ENCODE measurements around the gene ACIN1. TPM values are rescaled to one million over a fixed set of nuclear protein-coding genes. Genes with fewer than 3 reads are reported as not detected.

Gene ACIN1
- total RNA-seq, 1 experiment from 2014 or later, result 171 TPM

DNA sequence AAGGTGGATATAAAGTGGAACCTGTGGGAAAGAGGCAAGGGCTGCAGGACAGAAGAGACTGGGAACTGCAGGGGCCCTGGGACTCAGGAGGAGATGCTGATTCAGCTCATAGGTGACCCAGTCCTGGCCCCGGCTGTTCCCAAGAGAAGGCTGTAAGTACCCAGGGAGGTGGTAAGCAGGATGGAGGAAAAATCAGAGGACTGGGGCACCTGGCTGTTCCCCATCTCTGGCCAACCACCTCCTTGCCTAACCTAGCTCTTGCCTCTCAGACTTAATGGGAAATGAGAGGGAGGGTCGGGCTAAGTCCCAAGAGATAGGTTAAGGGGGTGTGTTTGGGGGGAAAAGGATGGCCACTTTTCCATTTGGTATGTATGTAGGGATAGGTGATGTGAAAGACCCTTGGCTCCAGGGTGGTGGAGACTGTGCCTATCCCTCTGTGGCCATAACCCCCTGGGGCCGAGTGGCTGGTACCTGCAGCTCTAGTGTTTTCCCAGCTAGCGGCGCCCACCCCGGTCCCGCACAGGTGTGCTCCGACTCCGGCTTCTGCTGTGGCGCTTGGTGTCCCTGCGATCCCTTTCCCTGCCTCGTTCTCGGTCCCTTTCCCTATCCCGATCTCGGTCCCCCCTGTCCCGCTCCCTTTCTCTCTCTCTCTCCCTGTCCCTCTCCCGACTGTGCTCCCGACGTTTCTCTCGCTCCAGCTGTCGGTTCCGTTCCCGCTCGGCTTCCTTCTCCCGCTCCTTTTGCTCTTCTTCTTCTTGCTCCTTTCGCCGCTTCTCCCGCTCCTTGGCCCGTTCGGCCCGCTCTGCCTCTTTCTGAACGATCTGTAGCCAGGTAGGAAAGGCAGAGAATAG, 36.1 kb downstream of the ACIN1 start:
- Histone ChIP-seq H2AFZ (no peak overlapping the region), H3K9me2 (ENCODE audit: insufficient read depth) (no peaks in the 10 kb centered on the region), H3K79me2 (ENCODE audit: low read depth) (no peaks in the 10 kb centered on the region), H3K9me3 (ENCODE audit: insufficient read depth, low read depth) (no peaks in the 10 kb centered on the region), H3F3A (ENCODE audit: insufficient read depth, low read depth) (peaks cover 59% of the 10 kb centered on the region), H3K27ac (no peak overlapping the region), H3K4me2 (no peak overlapping the region), H3K4me1 (replicated peaks; ENCODE audit: insufficient read depth) (peaks cover 33% of the 10 kb centered on the region), H3K36me3 (ENCODE audit: low read depth) (peaks cover 14% of the 10 kb centered on the region; the same call in 1 of the 2 replicates), H3K27me3 (ENCODE audit: insufficient read depth, low read depth) (no peaks in the 10 kb centered on the region), H4K20me1 (ENCODE audit: insufficient read depth) (0 out of 2 replicates have a peak, but pooled peaks cover 3% of the 10 kb centered on the region), H3K4me3 (no peak overlapping the region)
- no peak for TF ChIP-seq EZH2 (IDR thresholded peaks at IDR 0.05; ENCODE audit: low read depth)
- TF ChIP-seq, protein P1, sequence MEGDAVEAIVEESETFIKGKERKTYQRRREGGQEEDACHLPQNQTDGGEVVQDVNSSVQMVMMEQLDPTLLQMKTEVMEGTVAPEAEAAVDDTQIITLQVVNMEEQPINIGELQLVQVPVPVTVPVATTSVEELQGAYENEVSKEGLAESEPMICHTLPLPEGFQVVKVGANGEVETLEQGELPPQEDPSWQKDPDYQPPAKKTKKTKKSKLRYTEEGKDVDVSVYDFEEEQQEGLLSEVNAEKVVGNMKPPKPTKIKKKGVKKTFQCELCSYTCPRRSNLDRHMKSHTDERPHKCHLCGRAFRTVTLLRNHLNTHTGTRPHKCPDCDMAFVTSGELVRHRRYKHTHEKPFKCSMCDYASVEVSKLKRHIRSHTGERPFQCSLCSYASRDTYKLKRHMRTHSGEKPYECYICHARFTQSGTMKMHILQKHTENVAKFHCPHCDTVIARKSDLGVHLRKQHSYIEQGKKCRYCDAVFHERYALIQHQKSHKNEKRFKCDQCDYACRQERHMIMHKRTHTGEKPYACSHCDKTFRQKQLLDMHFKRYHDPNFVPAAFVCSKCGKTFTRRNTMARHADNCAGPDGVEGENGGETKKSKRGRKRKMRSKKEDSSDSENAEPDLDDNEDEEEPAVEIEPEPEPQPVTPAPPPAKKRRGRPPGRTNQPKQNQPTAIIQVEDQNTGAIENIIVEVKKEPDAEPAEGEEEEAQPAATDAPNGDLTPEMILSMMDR (conservative IDR thresholded peaks at IDR 0.05), result no peak
- POLR2A ChIA-PET (ENCODE audit: unreplicated experiment), result interaction anchor here (0.6 to 1.0 kb wide), 2 partner anchors 36 to 102 kb away, joined by 4 read pairs; partner anchors contain the start of genes ACIN1 and HAUS4
- CTCF ChIA-PET, result interaction anchor here (0.6 to 1.2 kb wide), 7 partner anchors 52 to 188 kb away, joined by 3 to 7 read pairs (median 4); no protein-coding TSS in a partner anchor
- intact Hi-C loops (cut with micrococcal nuclease; ENCODE audit: unreplicated experiment), result loop anchor here (1.0 to 5.0 kb wide), 3 partner anchors 73 to 1142 kb away; partner anchors contain the start of gene PRMT5
- TSS peak; percentile 20 for BruUV-seq (replicated peaks)
- no peak for DNase-seq

- Histone ChIP-seq H2AFZ (peak overlapping the region; percentile 58; the same call in 1 of the 2 replicates), H3K27ac (no peak overlapping the region), H3K9me2 (ENCODE audit: insufficient read depth) (no peaks in the 10 kb centered on the region), H4K20me1 (ENCODE audit: insufficient read depth) (0 out of 2 replicates have a peak, but pooled peaks cover 3% of the 10 kb centered on the region), H3K4me2 (peak overlapping the region; percentile 90), H3K4me1 (replicated peaks; ENCODE audit: insufficient read depth) (peaks cover 25% of the 10 kb centered on the region), H3K27me3 (ENCODE audit: insufficient read depth, low read depth) (no peaks in the 10 kb centered on the region), H3K4me3 (peak overlapping the region; percentile 64; the same call in 1 of the 2 replicates), H3F3A (ENCODE audit: insufficient read depth, low read depth) (peaks cover 50% of the 10 kb centered on the region), H3K9me3 (ENCODE audit: insufficient read depth, low read depth) (no peaks in the 10 kb centered on the region), H3K79me2 (ENCODE audit: low read depth) (no peaks in the 10 kb centered on the region), H3K36me3 (ENCODE audit: low read depth) (peaks cover 14% of the 10 kb centered on the region; the same call in 1 of the 2 replicates)
- BruUV-seq (replicated peaks), result TSS peak; percentile 17
- DNase-seq, result peak; percentile 59 to 86
- intact Hi-C loops (cut with micrococcal nuclease; ENCODE audit: unreplicated experiment), result loop anchor here (1.0 to 5.0 kb wide), 4 partner anchors 72 to 1141 kb away; partner anchors contain the start of gene PRMT5
- POLR2A ChIA-PET (ENCODE audit: unreplicated experiment), result interaction anchor here (0.6 to 1.0 kb wide), 2 partner anchors 37 to 101 kb away, joined by 4 read pairs; partner anchors contain the start of genes ACIN1 and HAUS4
- TF ChIP-seq EZH2 (IDR thresholded peaks at IDR 0.05; ENCODE audit: low read depth), result no peak
- TF ChIP-seq, protein P1 (conservative IDR thresholded peaks at IDR 0.05), result peak; percentile 82
- CTCF ChIA-PET, result interaction anchor here (0.5 to 1.2 kb wide), 11 partner anchors 11 to 1070 kb away, joined by 3 to 7 read pairs (median 5); partner anchors contain the start of genes AJUBA and HAUS4
Observed at GRCh38 chr14:23057757-23058653, 36.9 kb downstream of the ACIN1 start.
